ENCODE measurements around the gene SNX20. TPM values are rescaled to one million over a fixed set of nuclear protein-coding genes. Genes with fewer than 3 reads are reported as not detected.

SNX20 gene
- total RNA-seq, 1 donor from 2014 or later, result 34.3 TPM

DNA sequence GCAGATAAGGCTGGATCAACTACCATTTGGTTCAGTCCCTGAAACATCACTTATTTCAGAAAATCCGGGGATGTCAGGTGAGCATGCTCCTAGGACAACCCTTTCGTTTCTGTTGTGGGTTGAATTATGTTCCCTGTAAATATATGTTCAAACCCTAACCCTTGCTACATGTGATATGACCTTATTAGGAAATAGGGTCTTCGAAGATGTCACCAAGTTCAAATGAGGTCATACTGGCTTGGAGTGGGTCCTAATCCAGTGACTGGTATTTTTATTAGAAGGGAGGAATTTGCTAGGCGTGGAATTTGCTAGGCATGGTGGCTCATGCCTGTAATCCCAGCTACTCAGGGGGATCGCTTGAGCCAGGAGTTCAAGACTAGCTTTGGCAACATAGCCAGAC lies 21.3 kb downstream of the SNX20 start:
- H3K27me3 Mint-ChIP-seq (ENCODE audit: insufficient read depth), result no peaks in the 10 kb centered on the region
- no peak for DNase-seq (ENCODE audit: low spot score)
- no peaks in the 10 kb centered on the region for H3K9me3 Mint-ChIP-seq
- H3K27ac Mint-ChIP-seq, result no peak overlapping the region
- H3K4me3 Mint-ChIP-seq, result no peak overlapping the region
- peaks cover 4% of the 10 kb centered on the region for H3K36me3 Mint-ChIP-seq (ENCODE audit: low read depth)
- intact Hi-C loops (cut with micrococcal nuclease), result no loop called here
- H3K4me1 Mint-ChIP-seq (ENCODE audit: low read depth), result peaks cover 1% of the 10 kb centered on the region

DNA sequence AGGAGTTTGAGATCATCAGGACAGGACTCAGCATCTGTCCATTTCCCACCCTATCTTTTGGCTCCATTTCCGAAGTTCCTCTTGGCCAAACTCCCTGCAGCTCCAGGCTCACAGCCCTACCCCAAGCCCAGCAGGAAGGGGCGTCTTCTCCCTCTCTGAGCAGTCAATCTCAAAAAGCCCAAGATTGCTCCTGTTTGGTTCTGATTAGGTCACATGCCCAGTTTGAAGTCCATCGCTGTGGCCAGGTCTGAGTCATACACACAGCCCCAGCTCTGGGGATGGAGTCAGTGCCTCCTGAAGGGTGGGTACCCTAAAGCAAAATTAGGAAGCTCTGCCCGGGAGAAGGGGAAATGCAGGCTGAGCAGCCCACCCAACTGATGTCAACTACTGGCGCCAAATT lies 23.9 kb downstream of the SNX20 start:
- no peaks in the 10 kb centered on the region for H3K9me3 Mint-ChIP-seq
- no peak overlapping the region for H3K4me3 Mint-ChIP-seq
- no peaks in the 10 kb centered on the region for H3K27me3 Mint-ChIP-seq (ENCODE audit: insufficient read depth)
- peaks cover 1% of the 10 kb centered on the region for H3K36me3 Mint-ChIP-seq (ENCODE audit: low read depth)
- H3K27ac Mint-ChIP-seq, result no peak overlapping the region
- no peaks in the 10 kb centered on the region for H3K4me1 Mint-ChIP-seq (ENCODE audit: low read depth)
- intact Hi-C loops (cut with micrococcal nuclease), result no loop called here
- no peak for DNase-seq (ENCODE audit: low spot score)

DNA sequence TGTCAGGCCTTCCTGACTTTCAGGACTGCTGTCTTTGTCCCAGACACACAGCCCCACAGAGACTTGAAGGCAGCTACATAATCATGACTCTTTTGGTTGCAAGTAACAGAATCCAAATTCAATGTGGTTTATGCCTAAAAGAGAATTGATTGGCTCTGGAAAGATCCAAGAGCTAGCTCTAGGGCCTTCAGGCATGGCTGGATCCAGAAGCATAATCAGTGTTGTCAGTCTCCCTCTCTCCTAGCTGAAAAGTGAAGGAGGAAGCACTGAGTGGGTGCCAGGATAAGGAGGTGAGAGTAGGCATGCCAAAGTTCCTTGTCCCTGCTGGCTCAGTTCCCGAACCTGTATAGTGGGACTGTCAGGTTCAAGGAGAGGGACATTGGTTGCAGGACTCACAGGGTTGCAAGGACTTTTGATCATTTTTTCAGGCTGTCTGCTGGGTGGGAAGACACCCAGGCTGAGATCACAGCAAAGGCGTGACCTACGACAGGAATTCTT lies 25.5 kb downstream of the SNX20 start:
- Mint-ChIP-seq H3K4me3 (no peak overlapping the region), H3K36me3 (ENCODE audit: low read depth) (peaks cover 1% of the 10 kb centered on the region), H3K27ac (no peak overlapping the region), H3K9me3 (no peaks in the 10 kb centered on the region), H3K27me3 (ENCODE audit: insufficient read depth) (no peaks in the 10 kb centered on the region), H3K4me1 (ENCODE audit: low read depth) (no peaks in the 10 kb centered on the region)
- DNase-seq (ENCODE audit: low spot score), result no peak
- intact Hi-C loops (cut with micrococcal nuclease), result no loop called here

DNA sequence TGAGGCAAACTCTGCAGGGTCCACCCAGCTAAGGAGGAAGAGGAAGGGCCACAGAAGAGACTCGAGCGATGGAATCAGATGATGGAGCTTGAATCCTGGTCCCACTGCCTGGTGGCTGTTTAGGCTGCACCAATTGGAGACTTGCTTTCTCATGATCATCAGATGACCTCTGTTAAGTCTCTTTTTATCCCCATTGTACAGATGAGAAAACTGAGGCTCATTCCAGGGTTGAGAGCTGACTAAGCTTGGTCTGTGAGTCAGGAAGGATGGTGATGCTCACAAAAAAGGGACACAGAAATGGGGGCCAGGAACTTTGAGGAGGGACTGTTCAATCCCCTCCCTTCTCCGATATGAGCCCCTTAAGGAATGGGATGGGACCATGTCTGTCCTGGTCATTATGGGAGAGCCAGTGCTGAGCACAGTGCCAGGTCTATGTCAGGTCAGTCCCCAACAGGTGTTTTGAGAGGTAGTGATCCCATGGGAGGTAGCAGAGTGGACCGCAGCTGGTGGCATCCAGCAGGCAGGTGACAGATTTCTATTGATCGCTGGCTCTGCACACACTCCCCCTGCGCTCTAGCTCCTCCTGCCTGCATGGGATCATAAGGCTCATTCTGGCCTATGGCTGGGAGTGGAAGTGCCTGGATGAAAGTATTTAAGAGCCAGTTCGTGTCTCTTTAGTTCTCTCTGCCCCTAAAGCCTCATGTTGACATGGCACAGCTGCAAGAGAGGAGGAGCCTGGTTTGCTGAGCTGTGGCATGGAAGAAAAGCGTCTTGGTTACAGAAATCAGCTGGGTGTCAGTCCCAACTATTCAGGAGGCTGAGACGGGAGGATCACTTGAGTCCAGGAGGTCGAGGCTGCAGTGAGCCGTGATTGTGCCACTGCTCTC lies 27.2 kb downstream of the SNX20 start:
- Mint-ChIP-seq H3K4me1 (ENCODE audit: low read depth) (no peaks in the 10 kb centered on the region), H3K9me3 (no peaks in the 10 kb centered on the region), H3K27me3 (ENCODE audit: insufficient read depth) (no peaks in the 10 kb centered on the region), H3K4me3 (no peak overlapping the region), H3K36me3 (ENCODE audit: low read depth) (no peaks in the 10 kb centered on the region), H3K27ac (no peak overlapping the region)
- no peak for DNase-seq (ENCODE audit: low spot score)
- intact Hi-C loops (cut with micrococcal nuclease), result no loop called here

DNA sequence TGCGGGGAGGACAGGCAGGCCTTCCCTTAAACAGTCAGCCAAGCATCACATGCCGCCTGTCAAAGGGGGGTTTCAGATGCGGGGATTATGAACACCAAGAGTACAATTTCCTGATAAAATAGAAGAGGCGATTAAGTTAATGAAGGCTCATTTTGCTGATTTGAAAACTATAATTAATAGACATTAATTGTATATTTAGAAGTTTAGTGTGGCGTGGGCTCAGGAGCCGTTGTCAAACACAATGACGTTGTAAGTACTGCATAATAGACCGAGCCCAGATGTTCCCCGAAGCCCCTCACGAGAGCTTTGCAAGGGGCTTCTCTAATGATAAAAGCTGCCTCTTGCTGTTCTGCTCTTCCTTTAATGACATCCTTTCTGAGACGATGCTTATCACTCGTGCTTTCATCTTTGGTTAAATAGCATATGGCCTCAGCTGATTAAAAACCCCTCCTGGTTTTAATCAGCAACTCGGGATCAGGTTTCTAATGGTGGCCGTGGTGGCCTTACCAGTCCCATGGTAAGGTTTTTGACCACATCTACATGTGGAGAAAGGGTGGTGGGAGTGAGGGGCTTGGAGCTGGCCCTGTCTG lies 28.2 kb downstream of the SNX20 start:
- Mint-ChIP-seq H3K27ac (no peak overlapping the region), H3K9me3 (no peaks in the 10 kb centered on the region), H3K4me1 (ENCODE audit: low read depth) (no peaks in the 10 kb centered on the region), H3K36me3 (ENCODE audit: low read depth) (no peaks in the 10 kb centered on the region), H3K4me3 (no peak overlapping the region), H3K27me3 (ENCODE audit: insufficient read depth) (no peaks in the 10 kb centered on the region)
- intact Hi-C loops (cut with micrococcal nuclease), result no loop called here
- DNase-seq (ENCODE audit: low spot score), result no peak

DNA sequence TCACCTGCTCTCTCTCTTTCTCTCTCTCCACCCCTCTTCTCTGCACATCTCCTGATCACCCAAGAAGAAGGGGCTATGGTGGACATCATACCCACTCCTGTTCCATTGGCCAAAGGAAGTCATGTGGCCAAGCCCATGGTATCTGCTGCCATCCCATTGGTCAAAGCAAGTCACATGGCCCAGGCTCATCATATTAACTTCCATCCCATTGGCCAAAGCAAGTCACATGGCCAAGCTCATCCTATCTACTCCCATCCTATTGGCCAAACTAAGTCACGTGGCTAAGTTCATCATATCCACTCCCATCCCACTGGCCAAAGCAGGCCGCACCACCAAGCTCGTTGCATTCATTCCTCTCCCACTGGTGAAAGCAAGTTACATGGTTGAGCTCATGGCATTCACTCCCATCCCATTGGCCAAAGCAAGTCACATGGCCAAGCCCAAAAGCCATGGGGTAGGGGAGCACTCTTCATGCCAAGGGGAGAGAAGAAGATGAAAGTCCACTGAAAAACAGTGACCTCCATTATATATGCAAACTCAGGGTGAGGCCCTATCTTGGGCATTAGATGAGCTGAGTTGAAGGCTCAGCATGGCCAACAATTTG lies 29.2 kb downstream of the SNX20 start:
- Mint-ChIP-seq H3K36me3 (ENCODE audit: low read depth) (no peaks in the 10 kb centered on the region), H3K4me1 (ENCODE audit: low read depth) (no peaks in the 10 kb centered on the region)

DNA sequence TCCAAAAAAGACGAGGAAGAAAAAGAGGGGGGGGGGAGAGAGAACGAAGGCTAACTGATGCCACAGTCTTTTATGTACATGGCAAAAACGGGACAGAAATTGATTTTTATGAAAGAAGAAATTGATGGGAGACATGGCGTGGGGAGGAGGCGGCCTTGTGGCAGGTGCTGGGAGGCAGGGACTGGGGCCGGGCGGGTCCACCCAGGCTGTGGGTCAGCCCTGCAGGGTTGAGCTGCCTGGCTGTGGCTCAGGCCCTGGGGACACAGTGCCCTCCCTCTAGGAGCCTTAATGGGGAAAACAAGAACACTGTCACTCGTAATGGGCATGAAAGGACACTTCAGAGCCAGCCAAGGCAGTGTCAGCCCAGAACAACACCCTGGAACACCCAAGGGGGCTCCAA lies 34.8 kb downstream of the SNX20 start:
- DNase-seq (ENCODE audit: low spot score), result no peak
- H3K4me1 Mint-ChIP-seq (ENCODE audit: low read depth), result no peaks in the 10 kb centered on the region
- no peaks in the 10 kb centered on the region for H3K36me3 Mint-ChIP-seq (ENCODE audit: low read depth)
- intact Hi-C loops (cut with micrococcal nuclease), result no loop called here
- H3K9me3 Mint-ChIP-seq, result no peaks in the 10 kb centered on the region
- no peaks in the 10 kb centered on the region for H3K27me3 Mint-ChIP-seq (ENCODE audit: insufficient read depth)
- H3K27ac Mint-ChIP-seq, result no peak overlapping the region
- H3K4me3 Mint-ChIP-seq, result no peak overlapping the region

More for the DNA sequence above, 29.2 kb downstream of the SNX20 start:
- no peak overlapping the region for H3K27ac Mint-ChIP-seq
- H3K4me3 Mint-ChIP-seq, result no peak overlapping the region
- no peak for DNase-seq (ENCODE audit: low spot score)
- intact Hi-C loops (cut with micrococcal nuclease), result no loop called here
- H3K27me3 Mint-ChIP-seq (ENCODE audit: insufficient read depth), result no peaks in the 10 kb centered on the region
- no peaks in the 10 kb centered on the region for H3K9me3 Mint-ChIP-seq

DNA sequence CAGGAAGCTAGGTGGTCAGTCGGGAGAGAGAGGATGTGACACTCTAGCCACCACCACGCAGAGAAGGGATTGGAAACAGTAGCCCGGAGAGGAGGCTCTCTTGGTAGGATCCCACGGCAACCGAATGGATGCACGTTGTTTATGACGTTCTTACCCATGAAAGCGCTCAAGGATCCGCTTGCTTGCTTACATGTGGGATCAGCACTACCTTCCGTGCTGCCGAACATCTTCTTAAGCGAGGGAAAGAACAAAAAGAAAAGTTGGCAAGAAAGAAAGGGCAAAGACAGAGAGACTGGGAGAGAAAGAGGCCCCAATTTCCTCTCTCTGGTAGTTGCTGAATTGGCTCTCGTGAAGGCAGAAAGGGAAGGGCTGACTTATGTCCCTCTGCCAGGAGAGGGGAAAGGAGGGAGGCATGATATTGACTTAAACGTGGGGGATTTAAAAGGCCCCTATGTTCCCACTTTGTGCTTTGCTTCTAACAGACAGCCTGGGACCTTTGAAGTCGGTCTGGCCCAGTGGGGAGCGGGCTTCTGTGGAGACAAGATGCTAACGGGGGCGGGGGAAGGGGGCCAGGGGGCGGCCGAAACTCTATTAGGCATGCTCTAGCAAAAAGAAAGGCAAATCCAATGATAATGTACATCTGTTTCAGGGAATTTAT lies 35.4 kb downstream of the SNX20 start:
- DNase-seq (ENCODE audit: low spot score), result no peak
- Mint-ChIP-seq H3K36me3 (ENCODE audit: low read depth) (no peaks in the 10 kb centered on the region), H3K4me3 (no peak overlapping the region), H3K27me3 (ENCODE audit: insufficient read depth) (no peaks in the 10 kb centered on the region), H3K4me1 (ENCODE audit: low read depth) (no peaks in the 10 kb centered on the region), H3K9me3 (no peaks in the 10 kb centered on the region), H3K27ac (no peak overlapping the region)
- intact Hi-C loops (cut with micrococcal nuclease), result no loop called here

DNA sequence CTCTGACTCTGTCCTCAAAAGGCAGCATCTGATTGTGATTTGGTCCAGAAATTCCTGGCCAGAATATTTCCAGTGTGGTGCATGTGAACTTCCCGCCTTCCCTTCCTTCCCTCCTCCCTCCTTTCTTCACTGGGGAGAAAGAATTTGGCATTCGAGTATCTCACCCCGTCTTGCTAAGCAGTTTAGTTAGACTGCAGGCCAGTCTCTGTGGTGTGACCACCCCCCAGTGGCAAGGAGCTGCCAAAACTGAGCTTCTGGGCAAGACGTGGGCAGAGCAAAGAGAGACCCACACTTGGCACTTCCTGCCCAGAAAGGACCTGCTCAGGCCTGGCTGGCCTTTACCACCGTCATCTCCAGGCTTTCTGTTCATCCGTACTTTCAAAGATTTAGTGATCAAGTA lies 36.4 kb downstream of the SNX20 start:
- intact Hi-C loops (cut with micrococcal nuclease), result no loop called here

DNA sequence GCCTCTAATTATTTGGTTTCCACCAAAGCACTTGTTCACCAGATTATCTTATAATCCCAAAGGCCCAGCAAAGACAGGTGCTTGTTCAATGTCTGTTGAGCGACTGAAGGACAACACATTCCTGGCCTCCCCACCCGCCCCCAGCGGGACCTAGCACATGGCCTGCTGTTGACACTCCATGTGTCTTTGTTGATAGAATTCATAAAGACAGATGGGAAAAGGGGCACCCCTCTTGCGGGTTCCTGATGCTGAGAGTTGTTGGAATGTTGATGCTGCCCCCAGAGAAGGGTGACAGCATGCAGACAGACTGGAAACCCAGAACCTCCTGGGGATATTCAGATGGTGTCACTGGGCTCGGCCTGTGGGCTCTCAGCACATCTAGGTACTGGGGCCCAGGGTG lies 36.9 kb downstream of the SNX20 start:
- Mint-ChIP-seq H3K27ac (no peak overlapping the region), H3K4me3 (no peak overlapping the region), H3K9me3 (no peaks in the 10 kb centered on the region), H3K36me3 (ENCODE audit: low read depth) (no peaks in the 10 kb centered on the region), H3K27me3 (ENCODE audit: insufficient read depth) (peaks cover 2% of the 10 kb centered on the region), H3K4me1 (ENCODE audit: low read depth) (no peaks in the 10 kb centered on the region)
- no peak for DNase-seq (ENCODE audit: low spot score)
- intact Hi-C loops (cut with micrococcal nuclease), result no loop called here

More for the DNA sequence above, 36.4 kb downstream of the SNX20 start:
- Mint-ChIP-seq H3K27ac (no peak overlapping the region), H3K36me3 (ENCODE audit: low read depth) (no peaks in the 10 kb centered on the region), H3K9me3 (no peaks in the 10 kb centered on the region), H3K4me3 (no peak overlapping the region), H3K27me3 (ENCODE audit: insufficient read depth) (peaks cover 2% of the 10 kb centered on the region), H3K4me1 (ENCODE audit: low read depth) (no peaks in the 10 kb centered on the region)
- DNase-seq (ENCODE audit: low spot score), result no peak

DNA sequence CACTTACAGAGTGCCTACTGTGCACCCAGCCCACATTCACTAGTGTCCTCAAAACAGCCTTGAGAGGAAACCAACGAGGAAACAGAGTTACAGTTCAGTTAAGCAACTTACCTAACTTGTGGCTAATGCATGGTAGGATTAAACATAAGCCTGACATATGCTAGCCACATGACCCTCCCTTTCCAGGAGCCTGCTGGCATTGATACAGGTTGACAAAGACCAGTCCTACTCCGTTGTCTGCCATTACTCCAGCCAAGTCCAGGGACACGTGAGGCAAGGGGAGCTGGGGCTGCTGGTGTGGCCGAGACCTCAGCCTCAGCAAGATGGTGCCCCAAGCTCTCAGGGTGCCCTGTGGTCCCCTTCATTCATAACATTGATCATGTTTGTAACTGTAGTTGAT lies 37.9 kb downstream of the SNX20 start:
- Mint-ChIP-seq H3K27me3 (ENCODE audit: insufficient read depth) (peaks cover 2% of the 10 kb centered on the region), H3K27ac (no peak overlapping the region), H3K4me1 (ENCODE audit: low read depth) (no peaks in the 10 kb centered on the region), H3K36me3 (ENCODE audit: low read depth) (no peaks in the 10 kb centered on the region), H3K9me3 (no peaks in the 10 kb centered on the region), H3K4me3 (no peak overlapping the region)
- intact Hi-C loops (cut with micrococcal nuclease), result no loop called here
- no peak for DNase-seq (ENCODE audit: low spot score)

DNA sequence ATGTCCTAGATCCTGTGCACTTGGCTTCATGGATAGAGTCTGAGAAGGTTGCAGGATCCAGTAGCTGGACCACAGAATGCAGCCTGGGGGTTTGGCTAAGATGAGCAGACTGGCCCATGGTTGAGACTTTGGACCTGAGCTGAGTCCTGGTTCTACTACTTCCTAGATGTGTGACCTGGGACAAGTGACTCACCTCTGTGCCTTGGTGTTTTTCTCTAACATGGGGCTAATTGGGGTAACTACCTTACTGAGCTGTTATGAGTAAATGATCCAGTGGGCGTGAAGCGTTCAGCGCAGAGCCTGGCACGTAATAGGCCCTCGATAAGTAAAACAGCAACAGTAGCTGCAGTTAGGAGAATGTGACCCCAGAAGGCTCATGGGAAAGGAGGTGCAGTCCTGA lies 38.8 kb downstream of the SNX20 start:
- H3K9me3 Mint-ChIP-seq, result no peaks in the 10 kb centered on the region
- intact Hi-C loops (cut with micrococcal nuclease), result no loop called here
- no peak for DNase-seq (ENCODE audit: low spot score)
- H3K27me3 Mint-ChIP-seq (ENCODE audit: insufficient read depth), result peaks cover 2% of the 10 kb centered on the region
- no peak overlapping the region for H3K27ac Mint-ChIP-seq
- H3K4me1 Mint-ChIP-seq (ENCODE audit: low read depth), result no peaks in the 10 kb centered on the region
- H3K36me3 Mint-ChIP-seq (ENCODE audit: low read depth), result no peaks in the 10 kb centered on the region
- no peak overlapping the region for H3K4me3 Mint-ChIP-seq

DNA sequence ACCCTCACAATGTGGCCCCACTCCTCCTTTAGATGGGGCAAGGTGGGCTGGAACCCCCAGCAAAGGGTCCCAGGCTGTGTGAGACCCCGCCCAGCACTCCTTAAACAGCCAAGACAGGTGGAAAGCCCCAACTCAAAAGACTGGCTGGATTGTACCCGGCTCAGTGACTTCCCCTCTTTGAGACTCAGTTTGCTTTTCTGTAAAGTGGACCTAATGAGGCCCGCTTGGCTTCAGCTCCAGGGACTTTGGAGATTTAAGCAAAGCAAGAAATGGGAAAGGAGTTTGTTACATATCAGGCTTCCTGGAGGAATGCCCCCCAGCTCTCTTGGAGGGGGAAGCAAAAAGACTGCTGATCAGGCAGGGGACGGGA lies 39.3 kb downstream of the SNX20 start:
- DNase-seq (ENCODE audit: low spot score), result no peak
- Mint-ChIP-seq H3K36me3 (ENCODE audit: low read depth) (no peaks in the 10 kb centered on the region), H3K9me3 (no peaks in the 10 kb centered on the region), H3K27ac (no peak overlapping the region), H3K4me1 (ENCODE audit: low read depth) (no peaks in the 10 kb centered on the region), H3K27me3 (ENCODE audit: insufficient read depth) (peaks cover 2% of the 10 kb centered on the region), H3K4me3 (no peak overlapping the region)
- intact Hi-C loops (cut with micrococcal nuclease), result no loop called here

Data from activated T-helper 1 cell treated with anti-CD3 and anti-CD28 coated beads, Interleukin-12 subunit alpha, Interleukin-12 subunit beta, Interleukin-2, Interleukin-4 antibody, amounts not matched to agents 30 ng/mL and 10 ng/mL and 1 ng/mL, durations not matched to agents 14 hours and 24 hours and 36 hours (primary cell).